ENCODE measurements around the gene PACC1. TPM values are rescaled to one million over a fixed set of nuclear protein-coding genes. Genes with fewer than 3 reads are reported as not detected.
"Not testable (repeated sequence)": the region's sequence is repeated elsewhere in the genome, so short reads cannot be mapped to it uniquely, and the experiment has no call there.

PACC1 gene
- polyA plus RNA-seq, 2 of the 4 experiments (the other 2 are of a cell fraction): 11.9 to 19.6 TPM

DNA sequence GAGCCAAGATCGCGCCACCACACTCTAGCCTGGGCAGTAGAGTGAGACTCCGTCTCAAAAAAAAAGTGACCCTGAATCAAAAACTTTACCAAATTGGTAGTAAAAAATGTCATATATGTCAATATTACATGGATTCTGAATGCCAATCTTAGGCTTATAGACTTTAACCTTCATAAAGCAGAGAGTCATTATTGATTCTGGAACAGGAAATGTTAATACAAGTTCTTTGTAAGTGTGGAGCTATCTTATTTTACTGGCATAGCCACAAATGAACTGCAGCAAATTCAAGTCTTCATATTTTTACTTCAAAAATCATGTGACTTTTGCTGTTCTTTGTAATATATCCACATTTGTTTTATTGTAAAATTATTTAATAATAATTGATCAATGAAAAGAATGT lies 88.1 kb downstream of the PACC1 start:
- Histone ChIP-seq H3K9me3 (no peaks in the 10 kb centered on the region), H3K4me3 (no peak overlapping the region), H3K4me2 (no peak overlapping the region), H3K4me1 (no peaks in the 10 kb centered on the region), H3K27ac (no peak overlapping the region)
- ATAC-seq: no peak
- POLR2A ChIA-PET: no interaction called here
- TF ChIP-seq ZNF302 (CRISPR knock-in tag; IDR thresholded peaks at IDR 0.05) (no peak), CBX8 (IDR thresholded peaks at IDR 0.05) (no peak), RARB (CRISPR knock-in tag; IDR thresholded peaks at IDR 0.05) (no peak), BCL3 (IDR thresholded peaks at IDR 0.05) (no peak), MYC (IDR thresholded peaks at IDR 0.05; ENCODE audit: borderline replicate concordance, low read length) (no peak), E2F6 (IDR thresholded peaks at IDR 0.05; ENCODE audit: borderline replicate concordance, low read depth) (no peak), RCOR1 (IDR thresholded peaks at IDR 0.05; ENCODE audit: low read depth, low read length) (no peak)
- WGBS (ENCODE audit: missing lambda C conversion rate): 85% methylated on average over 3 of the region's 3 CpGs
- no peak for FAIRE-seq
- CTCF ChIA-PET: interaction anchor here (0.6 to 1.4 kb wide), 2 partner anchors 42 to 128 kb away, joined by 3 read pairs; no protein-coding TSS in a partner anchor
- DNase-seq (ENCODE audit: low read depth in 1 of 2, low spot score in 1 of 2): no peak

DNA sequence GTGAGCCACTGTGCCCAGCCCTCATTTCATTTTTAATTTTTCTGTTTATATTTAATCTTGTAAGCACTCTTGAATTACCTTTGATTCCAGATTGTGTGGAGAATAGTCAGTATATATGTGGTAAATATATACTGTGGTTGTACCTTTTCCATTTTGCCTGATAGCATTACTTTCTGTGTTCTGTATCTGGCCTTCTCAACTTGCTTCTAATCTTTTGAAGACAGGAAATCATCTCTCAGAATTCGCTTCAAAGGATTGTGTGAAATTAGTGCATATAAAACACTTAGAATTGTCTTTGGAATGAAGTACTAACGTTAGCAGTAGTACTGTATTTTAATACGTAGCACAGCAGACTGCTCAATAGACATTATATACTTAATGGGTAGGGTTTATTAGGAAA lies 91.6 kb downstream of the PACC1 start:
- no peak for ATAC-seq
- Histone ChIP-seq H3K4me1 (no peaks in the 10 kb centered on the region; the same call in 2 of the 3 replicates), H3K27ac (no peak overlapping the region), H3K4me3 (no peak overlapping the region), H3K9me3 (no peaks in the 10 kb centered on the region), H3K4me2 (no peak overlapping the region)
- TF ChIP-seq RNF2 (IDR thresholded peaks at IDR 0.05; ENCODE audit: borderline replicate concordance, low read depth) (no peak), EHF (CRISPR knock-in tag; IDR thresholded peaks at IDR 0.05) (no peak), NFE2L2 (conservative IDR thresholded peaks at IDR 0.05; ENCODE audit: low read length) (no peak), NPAS2 (CRISPR knock-in tag; IDR thresholded peaks at IDR 0.05; ENCODE audit: borderline replicate concordance) (no peak), POLR2AphosphoS2 (conservative IDR thresholded peaks at IDR 0.05; ENCODE audit: low read length) (no peak), REST (IDR thresholded peaks at IDR 0.05) (no peak), CBX8 (IDR thresholded peaks at IDR 0.05) (no peak), ZNF302 (CRISPR knock-in tag; IDR thresholded peaks at IDR 0.05) (no peak), EP300 (IDR thresholded peaks at IDR 0.05) (no peak), ZFP36 (IDR thresholded peaks at IDR 0.05; ENCODE audit: borderline replicate concordance, partially characterized antibody) (no peak), ESRRA (IDR thresholded peaks at IDR 0.05; ENCODE audit: borderline replicate concordance, low read length) (no peak), MAFK (IDR thresholded peaks at IDR 0.05; ENCODE audit: partially characterized antibody) (no peak)
- TF ChIP-seq, protein P1, sequence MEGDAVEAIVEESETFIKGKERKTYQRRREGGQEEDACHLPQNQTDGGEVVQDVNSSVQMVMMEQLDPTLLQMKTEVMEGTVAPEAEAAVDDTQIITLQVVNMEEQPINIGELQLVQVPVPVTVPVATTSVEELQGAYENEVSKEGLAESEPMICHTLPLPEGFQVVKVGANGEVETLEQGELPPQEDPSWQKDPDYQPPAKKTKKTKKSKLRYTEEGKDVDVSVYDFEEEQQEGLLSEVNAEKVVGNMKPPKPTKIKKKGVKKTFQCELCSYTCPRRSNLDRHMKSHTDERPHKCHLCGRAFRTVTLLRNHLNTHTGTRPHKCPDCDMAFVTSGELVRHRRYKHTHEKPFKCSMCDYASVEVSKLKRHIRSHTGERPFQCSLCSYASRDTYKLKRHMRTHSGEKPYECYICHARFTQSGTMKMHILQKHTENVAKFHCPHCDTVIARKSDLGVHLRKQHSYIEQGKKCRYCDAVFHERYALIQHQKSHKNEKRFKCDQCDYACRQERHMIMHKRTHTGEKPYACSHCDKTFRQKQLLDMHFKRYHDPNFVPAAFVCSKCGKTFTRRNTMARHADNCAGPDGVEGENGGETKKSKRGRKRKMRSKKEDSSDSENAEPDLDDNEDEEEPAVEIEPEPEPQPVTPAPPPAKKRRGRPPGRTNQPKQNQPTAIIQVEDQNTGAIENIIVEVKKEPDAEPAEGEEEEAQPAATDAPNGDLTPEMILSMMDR (IDR thresholded peaks at IDR 0.05): no peak
- DNase-seq (ENCODE audit: low read depth in 1 of 2, low spot score in 1 of 2): no peak
- FAIRE-seq: no peak
- WGBS (ENCODE audit: missing lambda C conversion rate): 77% methylated on average over 3 of the region's 3 CpGs
- POLR2A ChIA-PET: no interaction called here
- CTCF ChIA-PET: interaction anchor here (0.9 to 1.5 kb wide), 3 partner anchors 11 to 252 kb away, joined by 3 to 4 read pairs (median 3); no protein-coding TSS in a partner anchor

DNA sequence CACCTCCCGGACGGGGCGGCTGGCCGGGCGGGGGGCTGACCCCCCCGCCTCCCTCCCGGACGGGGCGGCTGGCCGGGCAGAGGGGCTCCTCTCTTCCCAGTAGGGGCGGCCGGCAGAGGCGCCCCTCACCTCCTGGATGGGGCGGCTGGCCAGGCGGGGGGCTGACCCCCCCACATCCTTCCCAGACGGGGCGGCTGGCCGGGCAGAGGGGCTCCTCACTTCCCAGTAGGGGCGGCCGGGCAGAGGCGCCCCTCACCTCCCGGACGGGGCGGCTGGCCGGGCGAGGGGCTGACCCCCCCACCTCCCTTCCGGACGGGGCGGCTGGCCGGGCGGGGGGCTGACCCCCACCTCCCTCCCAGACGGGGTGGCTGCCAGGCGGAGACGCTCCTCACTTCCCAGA lies 93.7 kb downstream of the PACC1 start:
- H3K9me3 ChIP-seq; H3K4me3 ChIP-seq; H3K4me1 ChIP-seq; DNase-seq (ENCODE audit: low read depth in 1 of 2, low spot score in 1 of 2); POLR2A ChIA-PET; H3K4me2 ChIP-seq; H3K27ac ChIP-seq; FAIRE-seq; ATAC-seq; CTCF ChIA-PET: not testable (repeated sequence)
- WGBS (ENCODE audit: missing lambda C conversion rate): no CpG with 5 or more reads among the region's 34 CpGs

Measured in A549 (cell line).